ACC112 (cell line): ENCODE data around the gene KIF3C.
"Not testable (repeated sequence)": the region's sequence is repeated elsewhere in the genome, so short reads cannot be mapped to it uniquely, and the experiment has no call there.

Experiments
- H2AFZ ChIP-seq: fragments of 200-600 bp; sonication (generic); one replicate; pipeline ENCODE4 v1.6.0; 2017; ENCODE audit warnings: antibody characterized with exemption, low read length; ENCODE audit not compliant: unreplicated experiment
- H3K27ac ChIP-seq: fragments of 200-600 bp; sonication (generic); 2 replicates; pipeline ENCODE4 v1.5.1; 2014; ENCODE audit warnings: low read depth, mild to moderate bottlenecking, antibody characterized with exemption, low read length, moderate library complexity
- H3K27me3 ChIP-seq: fragments of 200-600 bp; sonication (generic); 2 replicates; pipeline ENCODE4 v1.6.1; 2014; ENCODE audit warnings: mild to moderate bottlenecking, antibody characterized with exemption, low read length, moderate library complexity, mixed read lengths; ENCODE audit not compliant: insufficient read depth
- H3K36me3 ChIP-seq: fragments of 200-600 bp; sonication (generic); 2 replicates; pipeline ENCODE4 v1.6.1; 2016; ENCODE audit warnings: mild to moderate bottlenecking, antibody characterized with exemption, low read length, moderate library complexity, mixed read lengths; ENCODE audit not compliant: insufficient read depth
- H3K4me1 ChIP-seq: fragments of 200-600 bp; sonication (generic); one replicate; pipeline ENCODE4 v1.6.1; 2016; ENCODE audit warnings: low read length, mixed read lengths; ENCODE audit not compliant: insufficient read depth, unreplicated experiment, control insufficient read depth
- H3K4me3 ChIP-seq: fragments of 200-600 bp; sonication (generic); 2 replicates; pipeline ENCODE4 v1.5.1; 2014; ENCODE audit warnings: mild to moderate bottlenecking, low read depth, low read length
- H3K79me2 ChIP-seq: fragments of 200-600 bp; sonication (generic); one replicate; pipeline ENCODE4 v1.6.0; 2016; ENCODE audit warnings: low read length; ENCODE audit not compliant: control insufficient read depth, unreplicated experiment, insufficient read depth

The KIF3C gene

GRCh38 chr2:25960396-25960795 lies 21.9 kb downstream of the KIF3C start:
- Histone ChIP-seq H2AFZ (no peak overlapping the region), H3K4me3 (no peak overlapping the region), H3K27me3 (no peaks in the 10 kb centered on the region), H3K36me3 (no peaks in the 10 kb centered on the region), H3K79me2 (no peaks in the 10 kb centered on the region), H3K4me1 (peaks cover 28% of the 10 kb centered on the region), H3K27ac (no peak overlapping the region)

DNA sequence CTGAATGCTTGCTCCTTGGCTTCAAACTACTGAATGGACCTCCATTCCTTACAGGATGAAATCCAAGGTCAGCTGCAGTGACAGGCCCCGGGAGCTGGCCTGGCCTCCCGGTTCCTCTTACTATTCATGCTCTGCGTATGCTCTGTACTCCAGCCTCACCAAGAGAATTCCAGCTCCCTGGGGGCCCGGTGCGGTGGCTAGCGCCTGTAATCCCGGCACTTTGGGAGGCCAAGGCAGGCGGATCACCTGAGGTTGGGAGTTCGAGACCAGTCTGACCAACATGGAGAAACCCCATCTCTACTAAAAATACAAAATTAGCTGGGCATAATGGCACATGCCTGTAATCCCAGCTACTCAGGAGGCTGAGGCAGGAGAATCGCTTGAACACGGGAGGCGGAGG lies 23.7 kb downstream of the KIF3C start:
- H2AFZ ChIP-seq, H3K36me3 ChIP-seq, H3K27me3 ChIP-seq, H3K4me3 ChIP-seq, H3K79me2 ChIP-seq, H3K27ac ChIP-seq: not testable (repeated sequence)
- H3K4me1 ChIP-seq = peaks cover 24% of the 10 kb centered on the region

GRCh38 chr2:25957743-25958142 lies 24.6 kb downstream of the KIF3C start:
- Histone ChIP-seq H2AFZ (no peak overlapping the region), H3K27ac (no peak overlapping the region), H3K79me2 (no peaks in the 10 kb centered on the region), H3K4me3 (no peak overlapping the region), H3K4me1 (peaks cover 24% of the 10 kb centered on the region), H3K36me3 (no peaks in the 10 kb centered on the region), H3K27me3 (no peaks in the 10 kb centered on the region)

DNA sequence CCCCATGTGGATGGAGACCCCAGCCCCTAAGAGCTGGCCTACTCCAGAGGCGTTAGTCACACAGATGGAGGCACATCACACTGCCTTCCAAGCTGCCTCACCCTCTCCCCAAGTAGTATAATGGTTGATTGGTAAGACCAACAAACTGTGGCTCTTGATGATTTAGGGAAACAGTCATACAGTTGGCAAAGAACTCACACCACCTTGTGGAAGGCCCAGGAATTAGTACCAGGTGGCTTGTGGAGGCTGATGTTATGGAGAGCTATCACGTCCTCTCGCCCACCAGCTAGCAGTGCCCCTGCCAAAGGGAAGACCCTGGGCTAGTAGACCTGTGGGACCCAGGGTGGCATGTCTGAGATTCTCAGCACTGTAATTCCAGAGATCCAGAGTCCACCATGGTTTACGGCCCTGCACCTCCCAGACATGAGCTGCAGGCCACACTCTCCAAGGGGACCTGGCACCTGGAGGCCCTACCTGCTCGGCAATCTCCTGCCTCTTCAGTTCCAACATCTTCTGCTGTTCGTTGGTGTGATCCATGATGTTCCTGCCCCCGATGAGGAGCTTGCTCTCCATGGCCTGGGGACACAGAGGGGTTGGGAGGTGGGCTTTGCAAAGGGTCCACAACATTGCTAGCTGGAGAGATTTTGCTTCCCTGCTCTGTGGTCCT lies 26.3 kb downstream of the KIF3C start:
- H3K4me1 ChIP-seq = peaks cover 11% of the 10 kb centered on the region
- H2AFZ ChIP-seq = no peak overlapping the region
- no peak overlapping the region for H3K4me3 ChIP-seq
- H3K27ac ChIP-seq = no peak overlapping the region
- H3K79me2 ChIP-seq = no peaks in the 10 kb centered on the region
- no peaks in the 10 kb centered on the region for H3K36me3 ChIP-seq
- H3K27me3 ChIP-seq = no peaks in the 10 kb centered on the region

- H3K27me3 ChIP-seq = no peaks in the 10 kb centered on the region
- no peak overlapping the region for H3K27ac ChIP-seq
- no peaks in the 10 kb centered on the region for H3K79me2 ChIP-seq
- H3K4me3 ChIP-seq = no peak overlapping the region
- no peaks in the 10 kb centered on the region for H3K36me3 ChIP-seq
- H3K4me1 ChIP-seq = peaks cover 4% of the 10 kb centered on the region
- no peak overlapping the region for H2AFZ ChIP-seq
Observed at GRCh38 chr2:25955036-25955435, 27.3 kb downstream of the KIF3C start.

- Histone ChIP-seq H3K27ac (no peak overlapping the region), H3K4me1 (peaks cover 4% of the 10 kb centered on the region), H3K27me3 (no peaks in the 10 kb centered on the region), H3K36me3 (no peaks in the 10 kb centered on the region), H3K4me3 (no peak overlapping the region), H2AFZ (no peak overlapping the region), H3K79me2 (no peaks in the 10 kb centered on the region)
Observed at GRCh38 chr2:25954199-25954752, 28.0 kb downstream of the KIF3C start.

- peaks cover 4% of the 10 kb centered on the region for H3K4me1 ChIP-seq
- H3K27ac ChIP-seq = no peak overlapping the region
- no peaks in the 10 kb centered on the region for H3K36me3 ChIP-seq
- no peak overlapping the region for H3K4me3 ChIP-seq
- no peak overlapping the region for H2AFZ ChIP-seq
- H3K79me2 ChIP-seq = no peaks in the 10 kb centered on the region
- no peaks in the 10 kb centered on the region for H3K27me3 ChIP-seq
Observed at GRCh38 chr2:25951071-25951547, 31.2 kb downstream of the KIF3C start.

DNA sequence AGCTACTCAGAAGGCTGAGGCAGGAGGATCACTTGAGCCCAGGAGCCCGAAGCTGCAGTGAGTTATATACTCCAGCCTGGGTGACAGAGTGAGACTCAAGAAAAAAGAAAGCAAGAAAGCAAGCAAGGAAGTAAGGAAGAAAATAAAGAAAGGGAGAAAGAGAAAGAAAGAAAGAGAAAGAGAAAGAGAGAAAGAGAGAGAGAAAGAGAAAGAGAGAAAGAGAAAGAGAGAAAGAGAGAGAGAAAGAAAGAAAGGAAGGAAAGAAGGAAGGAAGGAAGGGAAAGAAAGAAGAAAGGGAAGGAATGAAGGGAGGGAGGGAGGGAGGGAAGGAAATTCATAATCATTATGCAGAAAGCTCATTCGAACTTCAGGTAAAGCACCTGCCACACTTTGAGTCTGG lies 33.9 kb downstream of the KIF3C start:
- Histone ChIP-seq H3K4me1 (no peaks in the 10 kb centered on the region), H3K4me3 (no peak overlapping the region), H3K27me3 (no peaks in the 10 kb centered on the region), H3K36me3 (no peaks in the 10 kb centered on the region), H3K79me2 (no peaks in the 10 kb centered on the region), H2AFZ (no peak overlapping the region), H3K27ac (no peak overlapping the region)

GRCh38 chr2:25941042-25941441 lies 41.3 kb downstream of the KIF3C start:
- no peaks in the 10 kb centered on the region for H3K27me3 ChIP-seq
- no peak overlapping the region for H3K27ac ChIP-seq
- H3K36me3 ChIP-seq = no peaks in the 10 kb centered on the region
- no peak overlapping the region for H2AFZ ChIP-seq
- no peak overlapping the region for H3K4me3 ChIP-seq
- no peaks in the 10 kb centered on the region for H3K4me1 ChIP-seq
- no peaks in the 10 kb centered on the region for H3K79me2 ChIP-seq

DNA sequence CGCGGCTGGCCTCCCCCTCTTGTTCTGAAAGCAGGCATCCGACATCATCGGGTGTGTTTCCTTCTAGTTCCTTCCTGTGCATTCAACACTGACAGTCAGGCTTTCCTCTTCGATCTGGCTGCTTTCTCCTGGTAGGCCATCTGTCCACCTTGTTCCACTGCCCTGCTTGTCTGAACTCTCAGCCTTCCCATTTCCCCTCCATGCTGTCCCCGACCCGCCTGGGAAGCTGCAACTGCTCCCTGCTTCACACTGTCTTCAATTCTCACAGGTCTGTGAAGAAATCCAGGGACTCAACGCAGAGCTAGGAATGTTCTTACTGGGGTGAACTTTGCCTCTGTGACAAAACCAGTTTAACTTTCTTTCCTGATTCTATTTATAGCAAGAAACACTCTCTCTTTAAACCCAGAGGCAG lies 43.0 kb downstream of the KIF3C start:
- H3K4me1 ChIP-seq = no peaks in the 10 kb centered on the region
- no peak overlapping the region for H2AFZ ChIP-seq
- no peak overlapping the region for H3K4me3 ChIP-seq
- no peaks in the 10 kb centered on the region for H3K36me3 ChIP-seq
- H3K27me3 ChIP-seq = no peaks in the 10 kb centered on the region
- H3K27ac ChIP-seq = no peak overlapping the region
- H3K79me2 ChIP-seq = no peaks in the 10 kb centered on the region

DNA sequence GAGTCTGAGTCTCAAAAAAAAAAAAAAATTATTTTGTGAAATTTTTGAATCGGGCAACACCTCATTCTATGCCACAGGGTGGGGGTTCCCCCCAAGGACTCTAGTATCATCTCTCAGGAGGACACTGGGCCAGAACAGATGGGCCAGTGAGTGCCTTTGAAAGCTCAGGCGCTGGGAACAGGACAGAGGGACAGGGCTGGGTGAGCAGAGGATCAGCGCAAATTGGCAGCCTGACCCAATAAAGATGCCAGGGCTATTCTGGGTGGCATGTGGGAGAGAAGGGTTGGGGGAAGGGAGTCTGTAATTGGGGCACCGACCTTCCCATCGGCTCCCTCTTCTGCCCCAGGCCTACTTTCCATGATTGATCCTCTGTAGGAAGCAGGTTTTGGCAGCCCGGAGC lies 44.0 kb downstream of the KIF3C start:
- Histone ChIP-seq H3K79me2 (no peaks in the 10 kb centered on the region), H2AFZ (no peak overlapping the region), H3K36me3 (no peaks in the 10 kb centered on the region)

More for the DNA sequence above, 44.0 kb downstream of the KIF3C start:
- no peaks in the 10 kb centered on the region for H3K27me3 ChIP-seq
- H3K27ac ChIP-seq = no peak overlapping the region
- no peaks in the 10 kb centered on the region for H3K4me1 ChIP-seq
- no peak overlapping the region for H3K4me3 ChIP-seq
